ENCODE data around the gene LRG1. TPM values are rescaled to one million over a fixed set of nuclear protein-coding genes. Genes with fewer than 3 reads are reported as not detected.

Gene LRG1
- polyA plus RNA-seq, 4 donors: 0.68 to 1.5 (median 1.2) TPM

DNA sequence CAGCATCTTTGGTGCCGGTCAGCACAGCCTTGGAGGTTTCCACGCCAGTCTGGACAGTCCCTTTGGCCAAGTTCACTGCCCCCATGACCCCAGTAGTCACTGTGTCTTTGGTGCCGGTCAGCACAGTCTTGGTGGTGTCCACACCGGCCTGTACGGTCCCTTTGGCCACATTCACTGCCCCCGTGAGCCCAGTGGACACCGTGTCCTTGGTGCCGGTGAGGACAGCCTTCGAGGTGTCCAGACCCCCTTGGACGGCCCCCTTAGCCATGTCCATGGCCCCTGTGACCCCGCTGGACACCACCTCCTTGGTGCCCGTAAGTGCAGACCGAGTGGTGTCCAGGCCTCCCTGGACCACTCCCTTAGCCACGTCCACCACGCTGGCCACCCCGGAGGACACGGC lies 26.6 kb downstream of the LRG1 start:
- DNase-seq (ENCODE audit: low read depth in 4 of 4, low spot score in 2 of 4): no peak

DNA sequence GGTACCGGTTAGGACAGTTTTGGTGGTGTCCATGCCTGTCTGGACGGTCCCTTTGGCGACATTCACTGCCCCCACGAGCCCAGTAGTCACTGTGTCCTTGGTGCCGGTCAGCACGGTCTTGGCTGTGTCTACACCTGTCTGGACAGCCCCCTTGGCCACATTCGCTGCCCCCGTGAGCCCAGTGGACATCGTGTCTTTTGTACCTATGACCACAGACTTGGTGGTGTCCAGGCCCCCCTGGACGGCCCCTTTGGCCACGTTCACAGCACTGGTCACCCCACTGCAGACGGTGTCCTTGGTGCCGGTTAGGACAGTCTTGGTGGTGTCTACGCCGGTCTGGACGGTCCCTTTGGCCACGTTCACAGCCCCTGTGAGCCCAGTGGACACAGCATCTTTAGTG lies 27.8 kb downstream of the LRG1 start:
- no peak for DNase-seq (ENCODE audit: low read depth in 4 of 4, low spot score in 2 of 4)

DNA sequence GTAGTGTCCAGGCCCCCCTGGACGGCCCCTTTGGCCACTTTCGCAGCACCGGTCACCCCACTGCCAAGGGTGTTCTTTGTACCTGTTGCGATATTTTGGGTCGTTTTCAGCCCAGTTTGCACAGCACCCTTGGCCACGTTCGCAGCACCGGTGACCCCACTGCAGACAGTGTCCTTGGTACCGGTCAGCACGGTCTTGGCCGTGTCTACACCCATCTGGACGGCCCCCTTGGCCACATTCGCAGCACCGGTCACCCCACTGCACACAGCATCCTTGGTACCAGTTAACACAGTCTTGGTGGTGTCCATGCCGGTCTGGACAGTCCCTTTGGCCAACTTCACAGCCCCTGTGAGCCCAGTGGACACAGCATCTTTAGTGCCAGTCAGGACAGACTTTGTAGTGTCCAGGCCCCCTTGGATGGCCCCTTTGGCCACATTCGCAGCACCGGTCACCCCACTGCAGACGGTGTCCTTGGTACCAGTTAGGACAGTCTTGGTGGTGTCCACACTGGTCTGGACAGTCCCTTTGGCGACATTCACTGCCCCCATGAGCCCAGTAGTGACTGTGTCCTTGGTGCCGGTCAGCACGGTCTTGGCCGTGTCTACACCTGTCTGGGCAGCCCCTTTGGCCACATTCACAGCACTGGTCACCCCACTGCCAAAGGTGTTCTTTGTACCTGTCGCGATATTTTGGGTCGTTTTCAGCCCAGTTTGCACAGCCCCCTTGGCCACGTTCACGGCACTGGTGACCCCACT lies 28.4 kb downstream of the LRG1 start:
- DNase-seq (ENCODE audit: low read depth in 4 of 4, low spot score in 2 of 4): no peak

DNA sequence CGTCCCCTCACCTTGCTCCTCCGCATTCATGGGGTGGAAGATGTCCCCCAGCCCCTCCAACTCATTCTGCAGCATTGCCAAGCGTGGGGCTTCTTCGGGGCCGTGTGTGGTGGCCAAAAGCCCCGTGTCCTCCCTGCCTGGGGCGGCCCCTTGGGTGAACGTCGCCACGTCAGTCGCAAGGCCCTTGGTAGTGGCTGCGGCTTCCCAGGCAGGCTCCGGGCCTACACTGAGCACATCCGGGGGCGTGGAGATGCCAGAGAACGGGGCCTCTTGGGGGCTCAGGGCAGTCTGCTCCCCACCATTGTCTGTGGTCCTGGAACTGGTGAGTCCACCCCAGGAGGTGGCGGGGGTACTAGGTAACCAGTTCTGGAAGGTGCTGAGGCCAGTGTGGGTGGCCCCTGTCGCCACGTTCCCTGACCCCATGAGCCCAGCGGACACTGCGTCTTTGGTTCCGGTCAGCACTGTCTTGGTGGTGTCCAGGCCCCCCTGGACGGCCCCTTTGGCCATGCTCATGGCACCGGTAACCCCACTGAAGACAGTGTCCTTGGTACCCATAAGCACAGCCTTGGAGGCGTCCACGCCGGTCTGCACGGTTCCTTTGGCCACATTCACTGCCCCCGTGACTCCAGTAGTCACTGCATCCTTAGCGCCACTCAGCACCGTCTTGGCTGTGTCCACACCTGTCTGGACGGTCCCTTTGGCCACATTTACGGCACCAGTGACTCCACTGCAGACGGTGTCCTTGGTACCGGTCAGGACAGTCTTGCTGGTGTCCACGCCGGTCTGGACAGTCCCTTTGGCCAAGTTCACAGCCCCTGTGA lies 29.2 kb downstream of the LRG1 start:
- no peak for DNase-seq (ENCODE audit: low read depth in 4 of 4, low spot score in 2 of 4)

DNA sequence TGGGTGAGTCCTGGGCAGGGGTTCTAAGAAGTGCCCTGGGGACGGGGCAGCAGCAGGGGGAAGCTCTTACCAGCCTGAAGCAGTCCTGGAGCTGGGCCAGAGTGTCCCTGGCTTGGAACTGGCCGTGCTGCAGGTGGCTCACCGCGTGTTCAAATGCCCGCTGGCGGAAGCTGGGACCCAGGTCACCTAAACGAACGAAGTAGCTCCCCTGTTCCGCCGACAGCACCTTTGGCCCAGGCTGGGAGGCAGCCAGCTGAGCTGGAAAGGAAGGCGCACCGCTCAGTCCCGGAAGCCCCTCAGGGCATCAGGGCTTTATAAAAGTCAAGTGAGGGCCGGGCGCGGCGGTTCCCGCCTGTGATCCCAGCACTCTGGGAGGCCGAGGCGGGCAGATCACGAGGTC lies 31.1 kb downstream of the LRG1 start:
- no peak for DNase-seq (ENCODE audit: low read depth in 4 of 4, low spot score in 2 of 4)

DNA sequence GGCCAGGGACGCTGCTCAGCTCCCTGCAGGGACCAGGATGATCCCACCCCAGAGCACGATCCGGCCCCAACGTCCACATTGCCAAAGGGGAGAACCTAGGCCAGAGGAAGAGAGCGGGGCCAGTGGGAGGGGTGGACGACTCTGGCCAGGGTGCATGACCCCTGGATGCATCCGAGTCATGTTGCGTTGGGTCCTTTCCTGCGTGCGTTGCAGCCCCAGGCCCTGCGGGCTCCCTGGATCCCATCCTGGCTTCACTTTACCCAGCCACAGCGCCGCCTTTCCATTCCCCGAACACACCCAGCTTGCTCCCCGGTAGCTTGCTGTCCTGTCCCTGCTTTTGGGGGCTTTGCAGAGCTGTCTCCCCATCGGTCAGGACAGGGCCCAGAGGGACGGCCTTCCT lies 32.0 kb downstream of the LRG1 start:
- no peak for DNase-seq (ENCODE audit: low read depth in 4 of 4, low spot score in 2 of 4)

DNA sequence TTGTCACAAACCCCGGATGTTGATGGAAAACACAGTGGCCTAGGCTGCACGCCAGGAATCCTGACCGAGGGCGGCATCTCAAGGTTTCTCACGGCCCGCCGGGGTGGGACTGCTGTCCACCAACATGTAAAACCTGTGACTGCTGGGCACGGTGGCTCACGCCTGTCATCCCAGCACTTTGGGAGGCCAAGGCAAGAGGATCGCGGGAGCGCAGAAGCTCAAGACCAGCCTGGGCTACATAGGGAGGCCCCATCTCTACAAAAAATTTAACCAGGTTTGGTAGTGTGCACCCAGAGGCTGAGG lies 32.7 kb downstream of the LRG1 start:
- no peak for DNase-seq (ENCODE audit: low read depth in 4 of 4, low spot score in 2 of 4)

DNA sequence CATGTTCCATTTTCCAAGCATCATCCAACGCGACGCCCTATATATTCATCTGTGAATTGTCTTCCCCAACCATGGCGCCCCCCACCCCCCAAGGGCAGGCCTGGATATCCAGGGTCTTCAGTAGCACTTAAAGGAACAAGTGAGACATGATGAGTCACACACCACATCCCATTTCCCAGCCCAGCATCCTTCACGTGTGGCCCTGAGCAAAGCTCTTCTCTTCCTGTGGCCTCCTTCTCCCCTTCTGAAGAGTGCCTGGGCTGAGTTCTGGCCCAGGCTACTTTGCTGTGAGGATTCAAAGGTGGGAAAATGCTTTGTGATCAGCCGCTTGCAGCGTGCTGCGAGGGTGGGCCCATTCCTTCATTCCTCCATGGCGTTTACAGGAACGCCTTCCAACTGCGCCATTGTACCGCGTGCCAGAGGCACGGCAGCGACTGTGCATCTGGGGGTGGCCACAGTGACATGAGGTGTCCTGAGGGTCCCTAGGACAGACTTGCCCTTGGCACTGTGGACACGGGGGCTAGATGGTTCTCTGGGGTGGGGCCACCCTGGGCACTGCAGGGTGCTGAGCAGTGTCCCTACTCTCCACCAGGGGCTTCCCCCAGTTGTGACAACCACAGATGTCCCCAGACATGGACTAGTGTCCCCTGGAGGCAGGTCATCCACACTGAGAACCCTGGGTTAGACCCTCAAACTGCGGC lies 33.2 kb downstream of the LRG1 start:
- no peak for DNase-seq (ENCODE audit: low read depth in 4 of 4, low spot score in 2 of 4)

DNA sequence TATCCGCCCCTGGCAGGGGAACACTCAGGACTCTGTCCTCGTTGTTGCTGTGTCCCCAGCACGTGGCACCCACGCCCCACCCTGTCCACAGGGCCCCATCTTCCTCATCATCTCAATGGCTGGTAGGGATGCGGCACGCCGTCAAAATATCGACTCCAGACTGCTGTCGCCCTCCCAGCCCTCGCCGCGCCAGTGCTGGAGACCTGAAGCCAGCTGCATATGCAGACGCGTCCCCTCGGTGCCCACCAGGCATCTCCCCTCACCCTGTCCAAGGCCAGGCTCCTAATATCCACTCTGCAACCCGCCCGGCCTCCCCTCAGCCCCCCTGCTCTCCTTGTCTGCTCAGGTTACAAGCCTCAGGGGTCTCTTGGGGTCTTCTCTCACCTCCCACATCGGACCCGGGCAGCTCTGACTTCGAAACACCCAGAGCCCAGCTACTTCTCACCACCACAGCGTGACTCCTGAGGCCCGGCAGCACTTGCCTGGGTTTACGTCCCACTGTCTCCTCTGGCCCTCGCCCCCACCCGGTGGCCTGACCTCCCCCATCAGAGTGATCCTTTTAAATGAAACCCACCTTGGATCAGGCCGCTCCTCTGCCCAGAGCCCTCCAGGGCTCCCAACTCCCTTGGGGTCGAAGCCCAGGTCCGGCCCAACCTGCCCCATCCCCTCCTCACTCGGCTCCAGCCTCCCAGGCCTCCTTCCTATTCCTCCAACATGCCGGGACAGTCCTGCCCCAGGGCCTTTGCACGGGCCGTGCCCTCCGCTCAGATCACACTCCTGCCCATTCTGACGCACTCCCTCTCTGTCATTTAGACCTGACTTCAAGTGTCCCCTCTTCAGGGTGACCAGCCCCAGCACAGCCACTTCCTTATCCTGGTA lies 34.0 kb downstream of the LRG1 start:
- DNase-seq (ENCODE audit: low read depth in 4 of 4, low spot score in 2 of 4): no peak

DNA sequence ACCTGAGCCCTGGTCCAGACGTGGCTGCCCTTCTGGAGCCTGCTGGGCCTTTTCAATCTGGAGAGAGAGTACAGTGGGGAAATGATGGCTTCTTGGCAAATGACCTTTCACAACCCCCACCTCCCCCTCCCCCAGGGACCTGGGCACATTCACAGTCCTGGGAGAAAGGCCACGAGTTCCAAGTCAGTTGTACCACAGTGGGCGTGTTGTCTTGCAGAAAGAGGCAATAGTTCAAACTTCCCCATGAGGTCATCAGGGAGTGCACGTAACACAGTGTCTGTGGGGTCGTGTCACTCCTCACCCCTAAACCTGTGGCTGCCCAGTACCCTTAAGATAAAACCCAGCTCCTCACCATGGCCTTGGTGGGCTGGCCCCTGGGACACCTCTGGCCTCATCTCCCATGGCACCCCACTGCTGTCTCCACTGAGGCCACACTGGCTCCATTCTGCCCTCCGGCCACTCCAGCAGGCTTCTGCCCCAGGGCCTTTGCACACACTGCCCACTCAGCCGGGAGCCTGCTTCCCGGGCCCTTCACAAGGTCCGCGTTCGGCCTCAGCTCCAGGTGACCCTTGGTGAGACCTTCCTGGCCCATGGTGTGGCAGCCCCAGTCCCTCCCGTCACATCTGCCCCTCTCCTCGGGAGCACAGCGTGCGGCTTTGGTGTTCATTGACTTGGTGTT lies 34.8 kb downstream of the LRG1 start:
- DNase-seq (ENCODE audit: low read depth in 4 of 4, low spot score in 2 of 4): no peak

DNA sequence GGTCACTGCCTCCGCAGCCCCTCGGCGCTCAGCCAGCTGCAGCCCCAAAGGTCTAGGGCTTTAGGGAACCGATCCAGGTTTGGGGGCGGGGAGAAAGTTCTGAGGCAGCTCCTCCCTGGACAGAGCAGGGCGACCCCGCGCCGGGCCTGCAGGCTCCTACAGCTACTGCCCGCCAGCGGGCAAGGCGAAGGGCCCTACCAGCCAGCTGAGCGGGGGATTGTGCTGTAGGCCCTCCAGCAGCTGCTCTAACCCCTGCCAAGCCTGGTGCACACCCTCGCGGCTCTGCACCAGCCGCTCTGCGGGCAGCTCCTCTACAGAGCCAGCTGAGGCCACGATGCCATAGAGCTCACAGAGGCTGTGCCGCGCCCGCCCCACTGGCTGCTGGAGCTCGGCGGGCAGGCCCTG lies 35.5 kb downstream of the LRG1 start:
- DNase-seq (ENCODE audit: low read depth in 4 of 4, low spot score in 2 of 4): no peak

DNA sequence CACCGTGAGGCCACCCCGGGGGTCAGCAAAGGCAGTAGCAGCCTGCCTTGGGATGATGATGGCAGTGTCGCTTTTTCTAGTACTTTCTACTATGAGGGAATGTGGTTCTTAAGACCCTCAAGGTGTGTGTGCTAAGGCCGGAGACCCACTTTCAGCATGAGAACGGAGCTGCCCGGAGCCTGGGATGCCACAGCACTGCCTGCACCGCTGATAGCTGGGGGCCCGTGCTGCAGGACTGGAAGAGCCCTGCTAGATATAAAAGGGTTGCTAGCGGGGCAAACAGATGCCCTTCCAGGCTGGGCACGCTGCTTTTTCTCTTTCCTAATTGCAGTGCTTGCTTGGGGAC lies 36.0 kb downstream of the LRG1 start:
- DNase-seq (ENCODE audit: low read depth in 4 of 4, low spot score in 2 of 4): no peak

DNA sequence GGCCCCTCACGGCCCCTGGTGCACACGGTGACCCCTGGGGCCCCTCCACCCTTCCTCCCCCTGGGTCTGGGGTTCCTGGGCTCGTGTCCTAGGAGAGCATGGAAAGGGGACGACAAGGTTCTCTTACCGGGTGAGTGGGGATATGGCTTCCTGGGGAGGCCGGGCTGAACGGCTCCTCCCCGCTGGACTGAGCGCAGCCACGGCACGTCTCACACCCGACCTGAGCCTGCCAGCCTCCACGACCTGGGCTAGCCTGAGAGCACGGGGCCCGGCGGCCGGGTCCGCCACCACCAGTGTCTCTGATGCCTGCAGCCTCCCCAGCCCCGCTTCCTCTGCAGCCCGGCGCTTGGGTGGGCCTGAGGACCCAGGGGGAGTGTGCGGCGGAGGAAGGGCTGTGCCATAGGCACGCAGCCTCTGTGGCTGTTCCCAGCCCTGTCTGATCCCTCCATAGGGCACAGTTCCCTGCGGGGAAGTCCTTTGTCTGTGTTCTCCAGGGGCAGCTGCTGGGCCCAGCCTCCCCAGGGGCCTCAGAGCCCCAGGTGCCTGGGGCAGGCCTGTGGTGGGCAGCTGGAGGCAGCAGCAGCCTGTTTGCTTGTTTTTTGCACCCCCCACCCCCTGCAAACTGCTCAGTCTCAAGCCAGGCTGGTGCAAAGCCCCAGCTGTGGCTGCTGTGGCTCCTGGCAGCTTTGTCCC lies 36.6 kb downstream of the LRG1 start:
- DNase-seq (ENCODE audit: low read depth in 4 of 4, low spot score in 2 of 4): no peak

DNA sequence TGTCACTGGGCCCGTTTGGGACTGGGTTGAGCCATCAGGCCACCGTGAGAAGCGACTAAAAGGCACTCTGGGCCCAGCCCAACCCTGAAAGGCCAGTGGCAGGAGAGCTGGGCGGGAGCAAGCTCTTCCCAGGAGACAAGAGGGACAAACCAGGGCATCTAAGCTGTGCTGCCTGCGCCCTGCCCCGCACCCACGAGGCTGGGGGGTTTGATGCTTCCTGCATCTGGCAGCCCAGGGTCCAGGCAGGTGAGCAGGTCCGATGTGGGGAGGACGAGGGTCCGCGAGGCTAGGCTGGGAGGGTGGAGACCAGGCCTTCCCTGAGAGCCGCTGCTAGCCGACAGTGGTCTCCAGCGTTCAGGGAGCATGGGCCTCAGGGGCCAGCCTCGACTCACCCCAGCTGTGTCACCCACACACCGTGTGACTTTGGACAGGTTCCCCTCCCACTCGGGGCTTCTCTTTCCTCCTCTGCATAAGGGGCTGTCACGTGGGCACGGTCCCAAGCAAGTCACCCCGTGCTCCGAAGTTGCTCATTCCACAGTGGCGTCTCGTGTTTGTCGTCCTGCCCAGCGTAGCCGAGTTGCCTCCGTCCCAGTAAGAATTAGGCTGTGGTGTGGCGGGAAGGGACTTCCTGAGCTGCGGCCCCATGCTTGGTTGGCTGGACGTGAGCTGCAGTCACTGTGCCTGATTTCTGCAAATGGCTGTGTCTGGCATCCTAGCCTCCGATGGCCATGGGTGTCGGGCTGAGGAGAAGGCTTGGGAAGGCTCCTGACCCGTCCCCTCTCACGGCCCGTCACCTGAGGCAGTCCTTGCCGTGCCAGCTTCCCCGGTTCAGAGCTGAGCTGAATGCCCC lies 37.3 kb downstream of the LRG1 start:
- DNase-seq (ENCODE audit: low read depth in 4 of 4, low spot score in 2 of 4): no peak

DNA sequence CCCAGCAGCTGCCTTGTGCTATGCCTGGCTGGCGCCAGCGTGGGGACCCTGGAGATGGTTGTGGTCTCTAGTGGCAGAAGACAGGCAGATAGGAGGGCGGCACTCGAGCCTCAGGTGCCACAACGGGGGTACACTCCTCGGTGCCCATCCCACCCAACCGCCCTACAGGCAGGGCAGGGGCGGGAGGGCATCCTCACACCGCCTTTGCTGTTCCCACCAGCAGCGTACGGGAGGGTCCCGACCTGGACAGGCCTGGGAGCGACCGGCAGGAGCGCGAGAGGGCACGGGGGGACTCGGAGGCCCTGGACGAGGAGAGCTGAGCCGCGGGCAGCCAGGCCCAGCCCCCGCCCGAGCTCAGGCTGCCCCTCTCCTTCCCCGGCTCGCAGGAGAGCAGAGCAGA lies 38.1 kb downstream of the LRG1 start:
- DNase-seq (ENCODE audit: low read depth in 4 of 4, low spot score in 2 of 4): no peak

DNA sequence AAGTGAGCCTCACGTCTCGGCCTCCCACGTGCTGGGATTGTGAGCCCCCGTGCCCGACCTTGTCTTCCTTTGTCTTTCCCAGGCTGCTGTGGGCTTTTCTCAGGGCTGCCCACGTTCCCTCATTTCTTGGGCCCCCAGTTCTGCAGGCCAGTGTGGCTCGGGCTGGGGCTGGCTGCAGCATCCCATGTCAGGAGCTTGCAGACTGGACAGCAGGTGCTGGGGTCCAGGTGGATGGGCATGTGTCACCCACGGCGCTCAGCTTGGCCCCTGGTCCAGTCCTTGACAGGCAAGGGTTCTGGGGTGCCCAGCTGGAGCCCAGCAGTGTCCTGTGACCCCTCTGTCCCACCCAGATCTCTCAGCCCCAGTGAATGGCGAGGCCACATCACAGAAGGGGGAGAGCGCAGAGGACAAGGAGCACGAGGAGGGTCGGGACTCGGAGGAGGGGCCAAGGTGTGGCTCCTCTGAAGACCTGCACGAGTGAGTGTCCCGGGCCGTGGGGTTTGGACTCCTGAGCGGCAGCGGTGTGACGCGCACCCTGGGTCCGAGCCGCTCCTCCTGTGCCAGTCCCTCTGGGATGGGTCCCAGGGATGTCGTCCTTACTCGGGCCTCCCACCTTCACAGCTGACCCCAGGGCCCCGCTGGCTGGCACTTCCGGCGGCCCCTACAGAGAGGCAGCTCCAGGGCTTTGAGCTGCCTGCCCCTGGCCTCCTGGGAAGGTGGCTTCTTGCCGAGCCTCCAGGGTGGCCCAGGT lies 38.8 kb downstream of the LRG1 start:
- no peak for DNase-seq (ENCODE audit: low read depth in 4 of 4, low spot score in 2 of 4)

DNA sequence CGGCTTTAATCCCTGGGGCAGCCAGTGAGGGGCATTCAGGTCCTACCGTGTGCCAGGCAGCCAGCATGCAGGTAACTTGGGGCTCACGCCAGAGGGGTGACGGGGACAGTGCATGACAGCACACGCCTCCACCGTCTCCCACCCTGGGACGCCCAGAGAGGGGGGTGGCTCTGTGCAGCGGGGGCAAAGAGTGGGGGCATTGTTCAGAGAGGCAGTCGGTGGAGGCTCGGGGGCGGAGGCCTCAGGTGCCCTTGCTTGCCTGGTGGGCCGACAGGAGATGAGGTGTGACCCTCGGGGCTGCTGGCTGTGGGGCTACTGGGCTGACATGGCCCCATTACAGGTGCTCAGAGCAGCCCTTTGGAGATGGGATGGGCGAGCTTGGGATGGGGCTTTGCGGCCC lies 40.0 kb downstream of the LRG1 start:
- no peak for DNase-seq (ENCODE audit: low read depth in 4 of 4, low spot score in 2 of 4)

DNA sequence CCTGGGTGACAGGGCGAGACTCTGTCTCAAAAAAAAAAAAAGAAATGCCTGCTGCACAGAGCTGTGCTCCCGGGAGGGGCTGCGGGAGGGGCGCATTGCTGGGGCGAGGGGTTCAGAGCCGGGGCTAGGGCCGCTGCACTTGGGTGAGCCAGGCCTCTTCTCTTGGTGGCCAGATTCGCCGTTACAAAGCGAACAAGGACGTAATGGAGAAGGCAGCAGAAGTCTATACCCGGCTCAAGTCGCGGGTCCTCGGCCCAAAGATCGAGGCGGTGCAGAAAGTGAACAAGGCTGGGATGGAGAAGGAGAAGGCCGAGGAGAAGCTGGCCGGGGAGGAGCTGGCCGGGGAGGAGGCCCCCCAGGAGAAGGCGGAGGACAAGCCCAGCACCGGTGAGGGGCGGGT lies 40.5 kb downstream of the LRG1 start:
- no peak for DNase-seq (ENCODE audit: low read depth in 4 of 4, low spot score in 2 of 4)

Measured in left renal cortex interstitium (tissue), 4 donors.